GM23338 (cell line): ENCODE measurements around the gene FRRS1L. TPM values are rescaled to one million over a fixed set of nuclear protein-coding genes. Genes with fewer than 3 reads are reported as not detected.

Source experiments
- ATAC-seq: fragments of 200-7000 bp; cut with Tn5 transposase; 3 replicates; pipeline ENCODE4 v1.9.1; 2020
- DNase-seq: peaks from one replicate; pipeline ENCODE4 v3.0.0-alpha.2; 2015; ENCODE audit warnings: low spot score
- H2AFZ ChIP-seq: fragments of 200-600 bp; sonication (generic); 2 replicates; pipeline ENCODE4 v1.8.0; 2016; ENCODE audit warnings: antibody characterized with exemption, mild to moderate bottlenecking, moderate library complexity
- H3F3A ChIP-seq: fragments of 200-600 bp; sonication (generic); replicated peaks from 2 replicates; pipeline ENCODE4 v1.8.0; 2017; ENCODE audit warnings: antibody characterized with exemption, mixed run types, low read depth
- H3K27ac ChIP-seq: fragments of 200-600 bp; sonication (generic); 2 replicates; pipeline ENCODE4 v1.6.1; 2016; ENCODE audit warnings: low read depth
- H3K27me3 ChIP-seq: fragments of 200-600 bp; sonication (generic); 2 replicates; pipeline ENCODE4 v1.8.0; 2016; ENCODE audit warnings: mild to moderate bottlenecking, mixed run types, moderate library complexity; ENCODE audit not compliant: insufficient read depth
- H3K36me3 ChIP-seq: fragments of 200-600 bp; sonication (generic); 2 replicates; pipeline ENCODE4 v1.8.0; 2016; ENCODE audit warnings: mild to moderate bottlenecking; ENCODE audit not compliant: insufficient read depth
- H3K4me1 ChIP-seq: fragments of 200-600 bp; sonication (generic); 2 replicates; pipeline ENCODE4 v1.8.0; 2016; ENCODE audit warnings: mild to moderate bottlenecking, moderate library complexity; ENCODE audit not compliant: insufficient read depth
- H3K4me2 ChIP-seq: fragments of 200-600 bp; sonication (generic); 2 replicates; pipeline ENCODE4 v1.7.1; 2017; ENCODE audit warnings: mixed run types
- H3K4me3 ChIP-seq: fragments of 200-600 bp; sonication (generic); 2 replicates; pipeline ENCODE4 v1.6.1; 2016; ENCODE audit warnings: mixed run types
- H3K79me2 ChIP-seq: fragments of 200-600 bp; sonication (generic); replicated peaks from 2 replicates; pipeline ENCODE4 v1.8.0; 2017; ENCODE audit warnings: mild to moderate bottlenecking; ENCODE audit not compliant: insufficient read depth
- H3K9me2 ChIP-seq: fragments of 200-600 bp; sonication (generic); 2 replicates; pipeline ENCODE4 v1.8.0; 2017; ENCODE audit not compliant: insufficient read depth
- H4K20me1 ChIP-seq: fragments of 200-600 bp; sonication (generic); replicated peaks from 2 replicates; pipeline ENCODE4 v1.8.0; 2017; ENCODE audit warnings: mild to moderate bottlenecking; ENCODE audit not compliant: insufficient read depth
- H3K27ac Mint-ChIP-seq: 2 replicates; pipeline ENCODE4 v1.8.0; 2020; ENCODE audit warnings: inconsistent platforms, mild to moderate bottlenecking, moderate library complexity, mixed read lengths
- H3K27me3 Mint-ChIP-seq: 3 replicates; pipeline ENCODE4 v1.8.0; 2022; ENCODE audit warnings: low read depth, mild to moderate bottlenecking, moderate library complexity, mixed read lengths, inconsistent platforms; ENCODE audit not compliant: insufficient read depth, poor library complexity
- H3K36me3 Mint-ChIP-seq: 3 replicates; pipeline ENCODE4 v1.8.0; 2021; ENCODE audit warnings: low read depth, mild to moderate bottlenecking, inconsistent platforms, moderate library complexity, mixed read lengths
- H3K4me1 Mint-ChIP-seq: 3 replicates; pipeline ENCODE4 v1.8.0; 2020; ENCODE audit warnings: mild to moderate bottlenecking, inconsistent platforms, mixed read lengths
- H3K4me3 Mint-ChIP-seq: 3 replicates; pipeline ENCODE4 v1.8.0; 2021; ENCODE audit warnings: moderate library complexity, mild to moderate bottlenecking, inconsistent platforms, mixed read lengths
- H3K9me3 Mint-ChIP-seq: 3 replicates; pipeline ENCODE4 v1.8.0; 2020; ENCODE audit warnings: moderate library complexity, mild to moderate bottlenecking, inconsistent platforms, mixed read lengths
- polyA plus RNA-seq: library from polyadenylated mRNA; unstranded; fragments of >200 nt; fragmentation: Nextera tagmentation; extraction: Ambion mirVana; gene quantifications from 2 replicates; pipeline ENCODE4 v1.2.1, GENCODE V29; 2016
- total RNA-seq: library from RNA; depleted of rRNA; stranded (reverse); fragments of >200 nt; shearing (Covaris generic); gene quantifications from 2 replicates; pipeline ENCODE4 v1.2.3, GENCODE V29; 2014
- TF ChIP-seq, protein P1 (sequence below): fragments of 250-450 bp; sonication (Bioruptor Pico); IDR thresholded peaks from 2 replicates; pipeline ENCODE4 v1.5.0; 2020; ENCODE audit warnings: mild to moderate bottlenecking, moderate library complexity
- TF ChIP-seq, protein P2 (sequence below): IDR thresholded peaks from one replicate; pipeline ENCODE4 v1.6.1; 2018; ENCODE audit warnings: antibody characterized with exemption; ENCODE audit not compliant: unreplicated experiment

Gene FRRS1L
- total and polyA plus RNA-seq, 2 experiments from 2014 or later, result 0.37 to 1.1 TPM

DNA sequence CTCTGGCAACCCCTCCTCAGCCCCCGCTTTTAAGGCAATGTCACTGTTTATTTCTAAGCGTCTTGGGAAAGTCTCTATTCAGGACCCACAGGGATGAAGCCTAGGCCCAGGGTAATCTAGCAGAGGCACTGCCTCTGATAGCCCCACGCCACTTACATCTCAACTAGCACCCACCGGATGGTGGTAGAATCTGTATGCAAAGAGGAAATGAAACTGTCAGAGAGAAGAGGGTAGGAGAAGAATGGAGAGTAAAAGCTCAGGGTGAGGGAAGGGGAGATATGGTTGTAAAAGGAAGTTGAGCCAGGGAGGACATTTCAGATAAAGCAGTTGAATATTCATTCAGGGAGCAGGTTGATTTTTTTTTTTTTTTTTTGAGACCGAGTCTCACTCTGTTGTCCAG, 3.0 kb downstream of the FRRS1L start:
- H3K27ac Mint-ChIP-seq, result no peak overlapping the region
- no peak overlapping the region for H3K4me2 ChIP-seq
- no peak overlapping the region for H3K27ac ChIP-seq
- H3F3A ChIP-seq, result peaks cover 4% of the 10 kb centered on the region; the same call in 1 of the 2 replicates
- peaks cover 2% of the 10 kb centered on the region; the same call in 1 of the 3 replicates for H3K36me3 Mint-ChIP-seq
- H3K36me3 ChIP-seq, result no peaks in the 10 kb centered on the region
- no peak overlapping the region for H2AFZ ChIP-seq
- DNase-seq, result no peak
- no peaks in the 10 kb centered on the region for H4K20me1 ChIP-seq
- no peak for ATAC-seq
- no peaks in the 10 kb centered on the region for H3K9me2 ChIP-seq
- no peak overlapping the region for H3K4me3 Mint-ChIP-seq
- H3K4me1 Mint-ChIP-seq, result peaks cover 7% of the 10 kb centered on the region; the same call in 1 of the 3 replicates
- peaks cover 37% of the 10 kb centered on the region for H3K27me3 ChIP-seq
- no peaks in the 10 kb centered on the region for H3K79me2 ChIP-seq
- no peak overlapping the region for H3K4me3 ChIP-seq
- peaks cover 24% of the 10 kb centered on the region for H3K27me3 Mint-ChIP-seq
- peaks cover 11% of the 10 kb centered on the region for H3K9me3 Mint-ChIP-seq
- H3K4me1 ChIP-seq, result 0 out of 2 replicates have a peak, but pooled peaks cover 9% of the 10 kb centered on the region
- TF ChIP-seq, protein P1, sequence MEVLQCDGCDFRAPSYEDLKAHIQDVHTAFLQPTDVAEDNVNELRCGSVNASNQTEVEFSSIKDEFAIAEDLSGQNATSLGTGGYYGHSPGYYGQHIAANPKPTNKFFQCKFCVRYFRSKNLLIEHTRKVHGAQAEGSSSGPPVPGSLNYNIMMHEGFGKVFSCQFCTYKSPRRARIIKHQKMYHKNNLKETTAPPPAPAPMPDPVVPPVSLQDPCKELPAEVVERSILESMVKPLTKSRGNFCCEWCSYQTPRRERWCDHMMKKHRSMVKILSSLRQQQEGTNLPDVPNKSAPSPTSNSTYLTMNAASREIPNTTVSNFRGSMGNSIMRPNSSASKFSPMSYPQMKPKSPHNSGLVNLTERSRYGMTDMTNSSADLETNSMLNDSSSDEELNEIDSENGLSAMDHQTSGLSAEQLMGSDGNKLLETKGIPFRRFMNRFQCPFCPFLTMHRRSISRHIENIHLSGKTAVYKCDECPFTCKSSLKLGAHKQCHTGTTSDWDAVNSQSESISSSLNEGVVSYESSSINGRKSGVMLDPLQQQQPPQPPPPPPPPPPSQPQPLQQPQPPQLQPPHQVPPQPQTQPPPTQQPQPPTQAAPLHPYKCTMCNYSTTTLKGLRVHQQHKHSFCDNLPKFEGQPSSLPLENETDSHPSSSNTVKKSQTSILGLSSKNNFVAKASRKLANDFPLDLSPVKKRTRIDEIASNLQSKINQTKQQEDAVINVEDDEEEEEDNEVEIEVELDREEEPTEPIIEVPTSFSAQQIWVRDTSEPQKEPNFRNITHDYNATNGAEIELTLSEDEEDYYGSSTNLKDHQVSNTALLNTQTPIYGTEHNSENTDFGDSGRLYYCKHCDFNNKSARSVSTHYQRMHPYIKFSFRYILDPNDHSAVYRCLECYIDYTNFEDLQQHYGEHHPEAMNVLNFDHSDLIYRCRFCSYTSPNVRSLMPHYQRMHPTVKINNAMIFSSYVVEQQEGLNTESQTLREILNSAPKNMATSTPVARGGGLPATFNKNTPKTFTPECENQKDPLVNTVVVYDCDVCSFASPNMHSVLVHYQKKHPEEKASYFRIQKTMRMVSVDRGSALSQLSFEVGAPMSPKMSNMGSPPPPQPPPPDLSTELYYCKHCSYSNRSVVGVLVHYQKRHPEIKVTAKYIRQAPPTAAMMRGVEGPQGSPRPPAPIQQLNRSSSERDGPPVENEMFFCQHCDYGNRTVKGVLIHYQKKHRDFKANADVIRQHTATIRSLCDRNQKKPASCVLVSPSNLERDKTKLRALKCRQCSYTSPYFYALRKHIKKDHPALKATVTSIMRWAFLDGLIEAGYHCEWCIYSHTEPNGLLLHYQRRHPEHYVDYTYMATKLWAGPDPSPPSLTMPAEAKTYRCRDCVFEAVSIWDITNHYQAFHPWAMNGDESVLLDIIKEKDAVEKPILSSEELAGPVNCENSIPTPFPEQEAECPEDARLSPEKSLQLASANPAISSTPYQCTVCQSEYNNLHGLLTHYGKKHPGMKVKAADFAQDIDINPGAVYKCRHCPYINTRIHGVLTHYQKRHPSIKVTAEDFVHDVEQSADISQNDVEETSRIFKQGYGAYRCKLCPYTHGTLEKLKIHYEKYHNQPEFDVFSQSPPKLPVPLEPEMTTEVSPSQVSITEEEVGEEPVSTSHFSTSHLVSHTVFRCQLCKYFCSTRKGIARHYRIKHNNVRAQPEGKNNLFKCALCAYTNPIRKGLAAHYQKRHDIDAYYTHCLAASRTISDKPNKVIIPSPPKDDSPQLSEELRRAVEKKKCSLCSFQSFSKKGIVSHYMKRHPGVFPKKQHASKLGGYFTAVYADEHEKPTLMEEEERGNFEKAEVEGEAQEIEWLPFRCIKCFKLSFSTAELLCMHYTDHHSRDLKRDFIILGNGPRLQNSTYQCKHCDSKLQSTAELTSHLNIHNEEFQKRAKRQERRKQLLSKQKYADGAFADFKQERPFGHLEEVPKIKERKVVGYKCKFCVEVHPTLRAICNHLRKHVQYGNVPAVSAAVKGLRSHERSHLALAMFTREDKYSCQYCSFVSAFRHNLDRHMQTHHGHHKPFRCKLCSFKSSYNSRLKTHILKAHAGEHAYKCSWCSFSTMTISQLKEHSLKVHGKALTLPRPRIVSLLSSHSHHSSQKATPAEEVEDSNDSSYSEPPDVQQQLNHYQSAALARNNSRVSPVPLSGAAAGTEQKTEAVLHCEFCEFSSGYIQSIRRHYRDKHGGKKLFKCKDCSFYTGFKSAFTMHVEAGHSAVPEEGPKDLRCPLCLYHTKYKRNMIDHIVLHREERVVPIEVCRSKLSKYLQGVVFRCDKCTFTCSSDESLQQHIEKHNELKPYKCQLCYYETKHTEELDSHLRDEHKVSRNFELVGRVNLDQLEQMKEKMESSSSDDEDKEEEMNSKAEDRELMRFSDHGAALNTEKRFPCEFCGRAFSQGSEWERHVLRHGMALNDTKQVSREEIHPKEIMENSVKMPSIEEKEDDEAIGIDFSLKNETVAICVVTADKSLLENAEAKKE, result no peak
- TF ChIP-seq, protein P2, sequence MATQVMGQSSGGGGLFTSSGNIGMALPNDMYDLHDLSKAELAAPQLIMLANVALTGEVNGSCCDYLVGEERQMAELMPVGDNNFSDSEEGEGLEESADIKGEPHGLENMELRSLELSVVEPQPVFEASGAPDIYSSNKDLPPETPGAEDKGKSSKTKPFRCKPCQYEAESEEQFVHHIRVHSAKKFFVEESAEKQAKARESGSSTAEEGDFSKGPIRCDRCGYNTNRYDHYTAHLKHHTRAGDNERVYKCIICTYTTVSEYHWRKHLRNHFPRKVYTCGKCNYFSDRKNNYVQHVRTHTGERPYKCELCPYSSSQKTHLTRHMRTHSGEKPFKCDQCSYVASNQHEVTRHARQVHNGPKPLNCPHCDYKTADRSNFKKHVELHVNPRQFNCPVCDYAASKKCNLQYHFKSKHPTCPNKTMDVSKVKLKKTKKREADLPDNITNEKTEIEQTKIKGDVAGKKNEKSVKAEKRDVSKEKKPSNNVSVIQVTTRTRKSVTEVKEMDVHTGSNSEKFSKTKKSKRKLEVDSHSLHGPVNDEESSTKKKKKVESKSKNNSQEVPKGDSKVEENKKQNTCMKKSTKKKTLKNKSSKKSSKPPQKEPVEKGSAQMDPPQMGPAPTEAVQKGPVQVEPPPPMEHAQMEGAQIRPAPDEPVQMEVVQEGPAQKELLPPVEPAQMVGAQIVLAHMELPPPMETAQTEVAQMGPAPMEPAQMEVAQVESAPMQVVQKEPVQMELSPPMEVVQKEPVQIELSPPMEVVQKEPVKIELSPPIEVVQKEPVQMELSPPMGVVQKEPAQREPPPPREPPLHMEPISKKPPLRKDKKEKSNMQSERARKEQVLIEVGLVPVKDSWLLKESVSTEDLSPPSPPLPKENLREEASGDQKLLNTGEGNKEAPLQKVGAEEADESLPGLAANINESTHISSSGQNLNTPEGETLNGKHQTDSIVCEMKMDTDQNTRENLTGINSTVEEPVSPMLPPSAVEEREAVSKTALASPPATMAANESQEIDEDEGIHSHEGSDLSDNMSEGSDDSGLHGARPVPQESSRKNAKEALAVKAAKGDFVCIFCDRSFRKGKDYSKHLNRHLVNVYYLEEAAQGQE, result no peak
